H1 (cell line): ENCODE data around the gene ARHGAP26. TPM values are rescaled to one million over a fixed set of nuclear protein-coding genes. Genes with fewer than 3 reads are reported as not detected.
"Not testable (repeated sequence)": the region's sequence is repeated elsewhere in the genome, so short reads cannot be mapped to it uniquely, and the experiment has no call there.

Source experiments
- CTCF ChIA-PET: fragments of 300-600 bp; sonication (Branson Sonifier 250); formaldehyde crosslinking; loops from one replicate; lab custom pipeline; 2021; ENCODE audit not compliant: partially characterized antibody; lab: Charles Lee
- POLR2A ChIA-PET: fragments of 300-600 bp; sonication (Branson Sonifier 250); formaldehyde crosslinking; loops from one replicate; lab custom pipeline; 2021; ENCODE audit warnings: inconsistent platforms; ENCODE audit not compliant: partially characterized antibody; lab: Charles Lee
- DNase-seq, 2 experiments: peaks; one replicate each; pipeline versions ENCODE4 v3.0.0 to v3.0.0-alpha.2; 2010 to 2022; ENCODE audit warnings: low spot score in 2 of 2, low read depth in 1 of 2, mixed read lengths in 1 of 2
- FAIRE-seq: peaks from 2 replicates; lab custom pipeline; 2011; peaks lifted over from hg19 to GRCh38; lab: Jason Lieb, UNC
- H2AFZ ChIP-seq: 2 replicates; pipeline ENCODE4 v1.8.1; 2012; ENCODE audit warnings: low read length, inconsistent platforms
- H2AK5ac ChIP-seq: 2 replicates; pipeline ENCODE4 v1.6.1; 2013; ENCODE audit warnings: low read depth, low read length
- H2BK120ac ChIP-seq: replicated peaks from 2 replicates; pipeline ENCODE3; 2013; ENCODE audit warnings: low read depth, low read length, inconsistent platforms
- H2BK12ac ChIP-seq: 2 replicates; pipeline ENCODE4 v1.6.1; 2013; ENCODE audit warnings: low read depth, low read length
- H2BK15ac ChIP-seq: 2 replicates; pipeline ENCODE4 v1.6.1; 2013; ENCODE audit warnings: low read length
- H2BK20ac ChIP-seq: 2 replicates; pipeline ENCODE4 v1.6.1; 2013; ENCODE audit warnings: low read length
- H2BK5ac ChIP-seq: 2 replicates; pipeline ENCODE4 v1.6.1; 2013; ENCODE audit warnings: low read depth, low read length
- H3K14ac ChIP-seq: 2 replicates; pipeline ENCODE4 v1.6.1; 2013; ENCODE audit warnings: inconsistent platforms; ENCODE audit not compliant: insufficient read length
- H3K18ac ChIP-seq: 2 replicates; pipeline ENCODE4 v1.6.1; 2013; ENCODE audit warnings: low read length; ENCODE audit errors: extremely low read depth
- H3K23ac ChIP-seq: 2 replicates; pipeline ENCODE4 v1.6.1; 2013; ENCODE audit warnings: inconsistent platforms; ENCODE audit not compliant: insufficient read length
- H3K23me2 ChIP-seq: 2 replicates; pipeline ENCODE4 v1.6.1; 2013; ENCODE audit warnings: low read depth, low read length
- H3K27ac ChIP-seq: 2 replicates; pipeline ENCODE4 v1.6.1; 2011; ENCODE audit warnings: low read depth, low read length, inconsistent platforms
- H3K27me3 ChIP-seq, 4 experiments: replicated peaks in 1 of 4; 1 replicate in 1 of 4; 2 replicates in 3 of 4; pipeline versions ENCODE4 v1.6.1 to v1.8.1; 2011 to 2013; ENCODE audit warnings: low read length in 3 of 4, mild to moderate bottlenecking in 3 of 4, inconsistent platforms in 2 of 4, mixed read lengths in 2 of 4, moderate library complexity in 1 of 4; ENCODE audit not compliant: control insufficient read depth in 3 of 4, insufficient read depth in 3 of 4; ENCODE audit errors: extremely low read depth in 1 of 4
- H3K36me3 ChIP-seq, 4 experiments: 2 replicates each; pipeline versions ENCODE4 v1.6.1 to v1.8.1; 2011 to 2013; ENCODE audit warnings: mild to moderate bottlenecking in 4 of 4, low read length in 3 of 4, moderate library complexity in 2 of 4, control low read depth in 1 of 4, inconsistent platforms in 1 of 4; ENCODE audit not compliant: insufficient read depth in 4 of 4, control insufficient read depth in 2 of 4
- H3K4ac ChIP-seq: replicated peaks from 2 replicates; pipeline ENCODE3; 2013; ENCODE audit warnings: low read length, low read depth, mixed read lengths, inconsistent platforms; ENCODE audit not compliant: insufficient read length
- H3K4me1 ChIP-seq, 4 experiments: replicated peaks in 1 of 4; 1 replicate in 1 of 4; 2 replicates in 3 of 4; pipeline versions ENCODE4 v1.6.1 to v1.8.1; 2011 to 2013; ENCODE audit warnings: low read length in 3 of 4, inconsistent platforms in 2 of 4, mixed read lengths in 1 of 4; ENCODE audit not compliant: insufficient read depth in 4 of 4, control insufficient read depth in 3 of 4
- H3K4me2 ChIP-seq, 2 experiments: 2 replicates each; pipeline versions ENCODE4 v1.6.1 to v1.8.1; 2011 to 2013; ENCODE audit warnings: low read depth in 2 of 2, low read length in 2 of 2, control low read depth in 1 of 2, inconsistent platforms in 1 of 2, mild to moderate bottlenecking in 1 of 2; ENCODE audit not compliant: insufficient read depth in 1 of 2
- H3K4me3 ChIP-seq, 4 experiments: fragments of 200-600, 300-600 bp in 1 of 4; sonication (generic), shearing (Covaris generic), sonication (Bioruptor Twin) in 1 of 4; 2 replicates each; pipeline versions ENCODE4 v1.5.1 to v1.8.1; 2011 to 2016; ENCODE audit warnings: low read length in 4 of 4, low read depth in 3 of 4, control low read depth in 2 of 4, inconsistent platforms in 2 of 4, mild to moderate bottlenecking in 2 of 4, mixed read lengths in 1 of 4, moderate library complexity in 1 of 4; ENCODE audit not compliant: insufficient read depth in 2 of 4; ENCODE audit errors: extremely low read depth in 1 of 4
- H3K56ac ChIP-seq: replicated peaks from 2 replicates; pipeline ENCODE3; 2013; ENCODE audit warnings: low read depth, mild to moderate bottlenecking, mixed read lengths, low read length, inconsistent platforms; ENCODE audit not compliant: insufficient read length
- H3K79me1 ChIP-seq: 2 replicates; pipeline ENCODE4 v1.6.1; 2013; ENCODE audit warnings: low read depth, low read length, control low read depth
- H3K79me2 ChIP-seq, 2 experiments: 2 replicates each; pipeline versions ENCODE4 v1.6.1 to v1.8.1; 2012 to 2013; ENCODE audit warnings: low read length in 2 of 2, mild to moderate bottlenecking in 2 of 2, inconsistent platforms in 1 of 2; ENCODE audit not compliant: insufficient read depth in 2 of 2, control insufficient read depth in 1 of 2
- H3K9ac ChIP-seq, 4 experiments: replicated peaks in 1 of 4; 1 replicate in 1 of 4; 2 replicates in 3 of 4; pipeline versions ENCODE4 v1.6.1 to v1.8.1; 2011 to 2013; ENCODE audit warnings: low read depth in 3 of 4, low read length in 3 of 4, control low read depth in 2 of 4, mild to moderate bottlenecking in 2 of 4, moderate library complexity in 2 of 4, inconsistent platforms in 1 of 4; ENCODE audit errors: extremely low read depth in 1 of 4
- H3K9me3 ChIP-seq, 2 experiments: 2 replicates each; pipeline versions ENCODE4 v1.6.1 to v1.8.1; 2012 to 2013; ENCODE audit warnings: mild to moderate bottlenecking in 2 of 2, moderate library complexity in 2 of 2, control low read depth in 1 of 2, inconsistent platforms in 1 of 2, low read depth in 1 of 2, low read length in 1 of 2, mixed read lengths in 1 of 2; ENCODE audit not compliant: insufficient read depth in 2 of 2
- H4K20me1 ChIP-seq, 2 experiments: replicated peaks in 1 of 2; 2 replicates each; pipeline versions ENCODE3 to v1.8.1; 2011 to 2013; ENCODE audit warnings: inconsistent platforms in 2 of 2, low read length in 2 of 2, mild to moderate bottlenecking in 1 of 2; ENCODE audit not compliant: insufficient read depth in 2 of 2, control insufficient read depth in 1 of 2
- H4K5ac ChIP-seq: 2 replicates; pipeline ENCODE4 v1.6.1; 2013; ENCODE audit warnings: low read length, low read depth, mixed read lengths, inconsistent platforms; ENCODE audit not compliant: insufficient read length
- H4K8ac ChIP-seq: 2 replicates; pipeline ENCODE4 v1.8.0; 2013; ENCODE audit warnings: mild to moderate bottlenecking, moderate library complexity, low read length, inconsistent platforms; ENCODE audit not compliant: insufficient read depth; ENCODE audit errors: extremely low read depth
- H4K91ac ChIP-seq: replicated peaks from 2 replicates; pipeline ENCODE3; 2013; ENCODE audit warnings: low read length, mixed read lengths, inconsistent platforms; ENCODE audit not compliant: insufficient read length
- WGBS, 2 experiments: shearing (Covaris generic) in 1 of 2; methylation state at CpG; one replicate each; pipeline versions ENCODE4 v1.1.6 to v1.1.7; 2013 to 2015; ENCODE audit warnings: low lambda C conversion rate in 2 of 2, mixed read lengths in 2 of 2, inconsistent platforms in 1 of 2, low coverage in 1 of 2, missing lambda C conversion rate in 1 of 2; ENCODE audit not compliant: insufficient replicate concordance in 2 of 2, insufficient coverage in 1 of 2, insufficient read length in 1 of 2; ENCODE audit errors: extremely low coverage in 1 of 2, missing lambda C conversion rate in 1 of 2; 5-methylcytosine and 5-hydroxymethylcytosine counted together
- polyA plus RNA-seq, 7 experiments: library from polyadenylated mRNA; depleted of rRNA in 3 of 7; stranded (reverse) in 5 of 7; unstranded in 2 of 7; fragments of >200 nt in 5 of 7; fragments of 200-250 nt in 2 of 7; gene quantifications; 1 replicate in 5 of 7; 2 replicates in 1 of 7; 4 replicates in 1 of 7; pipeline versions ENCODE4 v1.2.1 to v1.2.3, GENCODE V29; 2011 to 2013; ENCODE audit warnings: missing spikeins in 2 of 7, mixed read lengths in 2 of 7
- total RNA-seq: library from RNA; stranded (reverse); fragmentation: NEBNext Ultra II Directional; extraction: Animal tissue kit (Norgen Biotek cat#: 25700); gene quantifications from 2 replicates; pipeline ENCODE4 v1.2.1, GENCODE V29; 2021

The ARHGAP26 gene
- total and polyA plus RNA-seq, 2 of the 8 experiments (the other 6 are each of a cell fraction or from before 2014, with no cell fraction given): 7.1 to 24.8 TPM

DNA sequence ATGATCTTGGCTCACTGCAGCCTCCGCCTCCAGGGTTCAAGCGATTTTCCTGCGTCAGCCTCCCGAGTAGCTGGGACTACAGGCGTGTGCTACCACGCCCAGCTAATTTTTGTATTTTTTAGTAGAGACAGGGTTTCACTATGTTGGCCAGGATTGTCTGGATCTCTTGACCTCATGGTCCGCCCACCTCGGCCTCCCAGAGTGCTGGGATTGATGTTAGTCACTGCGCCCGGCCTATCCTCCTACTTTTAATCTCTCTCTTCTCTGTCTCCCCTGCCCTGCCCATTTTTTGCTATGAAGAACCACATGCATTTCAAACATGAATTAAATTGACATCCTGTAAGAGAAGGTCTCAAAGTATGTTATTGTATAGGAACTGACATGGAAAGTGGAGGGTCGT is 158.8 kb downstream of the ARHGAP26 start:
- H4K91ac ChIP-seq, H3K4me3 ChIP-seq, H3K79me1 ChIP-seq, POLR2A ChIA-PET, H3K9me3 ChIP-seq, H2BK20ac ChIP-seq, H3K56ac ChIP-seq, H3K79me2 ChIP-seq, FAIRE-seq, H3K27me3 ChIP-seq, H3K23ac ChIP-seq, H2BK120ac ChIP-seq, H2BK12ac ChIP-seq, H3K36me3 ChIP-seq, H3K14ac ChIP-seq, H3K18ac ChIP-seq, H2AFZ ChIP-seq, H3K4ac ChIP-seq, H4K20me1 ChIP-seq, H4K8ac ChIP-seq, H4K5ac ChIP-seq, H3K9ac ChIP-seq, H3K4me2 ChIP-seq, H3K27ac ChIP-seq, H3K23me2 ChIP-seq, H3K4me1 ChIP-seq, H2BK5ac ChIP-seq, H2AK5ac ChIP-seq, H2BK15ac ChIP-seq, DNase-seq: not testable (repeated sequence)
- WGBS, 2 experiments: 92 to 100% methylated on average over 1 to 11 of the region's 11 CpGs
- CTCF ChIA-PET: interaction anchor here (2.9 kb wide), 1 partner anchor 13 kb away, joined by 16 read pairs; no protein-coding TSS in a partner anchor
